Prostate gland (tissue), 2 donors: Measurements from ENCODE around the gene PDGFRB. TPM values are rescaled to one million over a fixed set of nuclear protein-coding genes. Genes with fewer than 3 reads are reported as not detected.
A peak's percentile ranks its signal among the peaks of the same experiment; 100 is the strongest.

ENCODE experiments used
- DNase-seq: peaks from one replicate; pipeline ENCODE4 v3.0.0-alpha.2; 2019; ENCODE audit warnings: low spot score
- H3K27ac ChIP-seq, 2 donors: fragments of 200-600 bp; sonication (generic); 2 replicates each; pipeline ENCODE4 v1.5.1; 2017 to 2019
- H3K27me3 ChIP-seq: fragments of 200-600 bp; sonication (generic); replicated peaks from 2 replicates; pipeline ENCODE4 v1.5.1; 2019; ENCODE audit not compliant: insufficient read depth
- H3K36me3 ChIP-seq, 2 donors: fragments of 200-600 bp; sonication (generic); 1 replicate in 1 of 2; 2 replicates in 1 of 2; pipeline versions ENCODE4 v1.5.1 to v1.8.1; 2017 to 2019
- H3K4me1 ChIP-seq: fragments of 200-600 bp; sonication (generic); replicated peaks from 2 replicates; pipeline ENCODE4 v1.5.1; 2019
- H3K4me3 ChIP-seq, 2 donors: fragments of 200-600 bp; sonication (generic); 2 replicates each; pipeline ENCODE4 v1.5.1; 2017 to 2019
- H3K9me3 ChIP-seq: fragments of 200-600 bp; sonication (generic); 2 replicates; pipeline ENCODE4 v1.5.1; 2017
- POLR2A ChIP-seq: fragments of 450-650 bp; IDR thresholded peaks from one replicate; pipeline ENCODE4 v1.6.1; 2016; ENCODE audit warnings: antibody characterized with exemption, mild to moderate bottlenecking
- POLR2AphosphoS5 ChIP-seq: sonication (generic); formaldehyde crosslinking; IDR thresholded peaks from one replicate; pipeline ENCODE4 v1.6.1; 2017; ENCODE audit warnings: antibody characterized with exemption
- WGBS: methylation state at CpG from one replicate; pipeline ENCODE4 v1.1.5; 2018; 5-methylcytosine and 5-hydroxymethylcytosine counted together
- intact Hi-C: fragments of 100-400 bp; cut with DNase I; formaldehyde crosslinking; loops from one replicate; pipeline ENCODE4 v1.14.2; 2022
- total RNA-seq, 2 donors: library from RNA; depleted of rRNA; stranded (reverse); fragments of >200 nt; gene quantifications; one replicate each; pipeline ENCODE4 v1.1.0, GENCODE V29; 2016
- TF ChIP-seq, protein P1 (sequence below), 4 experiments: fragments of 200-600 bp in 2 of 4; fragments of 450-650 bp in 2 of 4; sonication (generic) in 2 of 4; IDR thresholded peaks; 1 replicate in 3 of 4; 2 replicates in 1 of 4; pipeline ENCODE4 v1.5.1; 2016 to 2019; ENCODE audit warnings: antibody characterized with exemption in 4 of 4, mild to moderate bottlenecking in 2 of 4, moderate library complexity in 2 of 4

PDGFRB gene
- total RNA-seq, 2 donors from 2014 or later = 14.5 to 161 TPM

DNA sequence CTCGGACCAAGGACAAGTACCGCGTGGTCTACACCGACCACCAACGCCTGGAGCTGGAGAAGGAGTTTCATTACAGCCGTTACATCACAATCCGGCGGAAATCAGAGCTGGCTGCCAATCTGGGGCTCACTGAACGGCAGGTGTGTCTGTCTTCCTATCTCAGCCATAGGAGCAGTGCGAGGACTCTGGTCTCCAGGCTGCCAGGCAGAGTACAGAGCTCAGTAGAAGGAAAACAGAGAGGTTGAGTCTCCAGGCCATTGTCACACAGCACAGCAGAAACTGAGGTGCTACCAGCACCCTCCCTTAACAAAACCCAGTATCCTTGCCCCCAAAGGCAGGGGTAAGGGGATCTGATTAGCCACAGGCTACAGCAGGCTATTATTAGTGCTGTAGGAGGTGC is 27.1 kb upstream of the PDGFRB start:
- WGBS = 93% methylated on average over 10 of the region's 10 CpGs
- H3K27me3 ChIP-seq = no peaks in the 10 kb centered on the region
- no peaks in the 10 kb centered on the region for H3K4me1 ChIP-seq
- no peak for DNase-seq
- no peaks in the 10 kb centered on the region for H3K36me3 ChIP-seq
- H3K9me3 ChIP-seq = no peaks in the 10 kb centered on the region
- TF ChIP-seq, protein P1, sequence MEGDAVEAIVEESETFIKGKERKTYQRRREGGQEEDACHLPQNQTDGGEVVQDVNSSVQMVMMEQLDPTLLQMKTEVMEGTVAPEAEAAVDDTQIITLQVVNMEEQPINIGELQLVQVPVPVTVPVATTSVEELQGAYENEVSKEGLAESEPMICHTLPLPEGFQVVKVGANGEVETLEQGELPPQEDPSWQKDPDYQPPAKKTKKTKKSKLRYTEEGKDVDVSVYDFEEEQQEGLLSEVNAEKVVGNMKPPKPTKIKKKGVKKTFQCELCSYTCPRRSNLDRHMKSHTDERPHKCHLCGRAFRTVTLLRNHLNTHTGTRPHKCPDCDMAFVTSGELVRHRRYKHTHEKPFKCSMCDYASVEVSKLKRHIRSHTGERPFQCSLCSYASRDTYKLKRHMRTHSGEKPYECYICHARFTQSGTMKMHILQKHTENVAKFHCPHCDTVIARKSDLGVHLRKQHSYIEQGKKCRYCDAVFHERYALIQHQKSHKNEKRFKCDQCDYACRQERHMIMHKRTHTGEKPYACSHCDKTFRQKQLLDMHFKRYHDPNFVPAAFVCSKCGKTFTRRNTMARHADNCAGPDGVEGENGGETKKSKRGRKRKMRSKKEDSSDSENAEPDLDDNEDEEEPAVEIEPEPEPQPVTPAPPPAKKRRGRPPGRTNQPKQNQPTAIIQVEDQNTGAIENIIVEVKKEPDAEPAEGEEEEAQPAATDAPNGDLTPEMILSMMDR (IDR thresholded peaks at IDR 0.05) = no peak
- TF ChIP-seq POLR2AphosphoS5 (no peak), POLR2A (no peak)
- H3K27ac ChIP-seq = no peak overlapping the region
- H3K4me3 ChIP-seq = no peak overlapping the region
- intact Hi-C loops = no loop called here

DNA sequence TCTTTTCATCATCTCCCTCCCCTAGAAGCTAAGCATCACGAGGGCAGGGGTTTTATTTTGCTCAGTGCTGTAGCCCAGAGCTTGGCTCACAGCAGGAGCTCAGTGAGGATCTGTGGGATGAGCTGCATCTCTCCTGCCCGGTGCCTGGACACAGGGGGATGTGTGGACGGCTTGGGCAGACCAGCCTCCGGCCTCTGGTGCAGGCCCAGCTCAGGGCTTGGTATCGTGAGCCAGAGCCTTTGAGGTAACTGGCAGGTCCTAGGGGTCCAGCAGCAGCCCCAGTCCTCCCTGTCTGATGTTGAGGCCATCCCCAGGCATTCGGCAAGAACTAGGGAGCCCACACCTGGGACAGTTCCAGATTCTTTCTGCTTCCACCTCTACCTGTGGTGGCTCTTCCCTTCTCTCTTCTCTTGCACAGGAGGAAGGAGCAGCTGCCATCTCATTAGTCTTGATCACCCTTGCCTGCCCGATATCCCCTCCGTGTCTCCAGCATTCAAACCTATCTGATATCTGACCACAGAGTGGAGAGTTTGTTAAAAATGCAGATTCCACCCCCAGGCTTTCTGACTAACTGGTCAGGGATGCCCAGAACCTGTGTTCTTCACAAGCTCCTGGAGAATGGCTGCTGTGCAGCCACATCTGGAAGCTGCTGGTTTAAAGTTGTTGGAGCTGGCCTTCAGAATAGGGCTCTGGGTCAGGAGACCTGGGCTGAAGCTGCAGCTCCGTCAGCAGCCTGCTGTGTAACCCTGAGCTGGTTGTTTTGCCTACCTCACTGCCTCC is 26.3 kb upstream of the PDGFRB start:
- Histone ChIP-seq H3K27me3 (no peaks in the 10 kb centered on the region), H3K4me1 (no peaks in the 10 kb centered on the region), H3K4me3 (no peak overlapping the region), H3K36me3 (no peaks in the 10 kb centered on the region), H3K9me3 (no peaks in the 10 kb centered on the region), H3K27ac (peak overlapping the region in 1 of 2 donors; percentile 7)
- DNase-seq = no peak
- intact Hi-C loops = no loop called here
- 84% methylated on average over 7 of the region's 9 CpGs for WGBS
- TF ChIP-seq, protein P1 (IDR thresholded peaks at IDR 0.05) = no peak
- TF ChIP-seq POLR2AphosphoS5 (no peak), POLR2A (no peak)

DNA sequence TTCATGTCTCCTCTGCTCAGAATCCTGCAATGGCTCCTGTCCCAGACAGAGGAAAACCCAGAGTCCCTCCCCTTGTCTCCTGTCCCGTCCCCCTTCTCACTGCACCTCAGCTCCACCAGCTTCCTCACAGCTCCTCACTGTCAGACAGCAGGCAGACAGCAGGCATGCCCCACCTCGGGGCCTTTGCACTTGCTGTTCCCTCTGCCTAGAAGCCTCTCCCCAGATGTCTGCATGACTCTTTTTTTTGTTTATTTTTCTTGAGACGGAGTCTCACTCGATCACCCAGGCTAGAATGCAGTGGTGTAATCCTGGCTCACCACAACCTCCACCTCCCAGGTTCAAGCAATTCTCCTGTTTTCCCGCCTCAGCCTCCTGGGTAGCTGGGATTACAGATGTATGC is 25.4 kb upstream of the PDGFRB start:
- Histone ChIP-seq H3K4me1 (no peaks in the 10 kb centered on the region), H3K4me3 (no peak overlapping the region), H3K36me3 (no peaks in the 10 kb centered on the region), H3K9me3 (no peaks in the 10 kb centered on the region), H3K27me3 (no peaks in the 10 kb centered on the region), H3K27ac (peak overlapping the region; percentile 55 to 63)
- 52% methylated on average over 5 of the region's 5 CpGs for WGBS
- DNase-seq = no peak
- TF ChIP-seq POLR2A (no peak), POLR2AphosphoS5 (no peak)
- TF ChIP-seq, protein P1 (IDR thresholded peaks at IDR 0.05) = no peak
- intact Hi-C loops = no loop called here

DNA sequence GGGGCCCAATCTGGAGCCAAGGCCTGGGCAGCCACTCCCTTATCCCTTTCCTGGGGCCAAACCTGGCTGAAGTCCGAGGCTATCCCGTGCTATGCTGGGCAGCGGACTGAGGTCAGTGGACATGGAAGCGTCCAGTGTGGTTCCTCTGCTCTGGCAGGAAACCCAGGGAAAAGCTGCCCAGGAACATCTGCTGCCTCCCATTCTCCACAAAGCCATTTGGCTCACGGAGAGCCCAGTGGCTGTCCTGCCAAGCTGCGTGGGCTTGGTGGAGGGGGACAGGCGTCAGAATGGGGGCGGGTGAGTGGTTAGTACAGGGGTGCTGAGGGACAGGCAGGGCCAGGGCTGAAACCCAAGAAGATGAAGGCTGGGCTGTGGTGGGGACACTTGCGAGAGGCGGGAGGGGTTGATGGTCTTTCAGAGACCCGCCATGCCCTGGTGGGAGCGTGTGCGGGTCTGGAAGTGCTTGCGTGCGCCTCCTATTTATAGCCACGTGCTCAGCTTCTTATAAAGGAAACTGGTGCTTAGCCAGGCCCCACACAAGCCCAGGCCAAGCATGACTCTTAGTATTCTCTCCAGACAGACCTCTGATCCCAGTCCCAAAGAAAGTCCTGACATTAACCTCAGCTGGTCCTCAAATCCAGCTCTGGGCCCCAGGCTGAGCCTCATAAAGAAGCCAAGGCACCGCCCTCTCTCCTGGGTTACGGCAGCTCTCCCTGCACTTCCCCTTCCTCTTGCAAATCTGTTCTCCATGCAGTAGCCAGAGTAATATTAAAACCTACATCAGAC is 24.8 kb upstream of the PDGFRB start:
- TF ChIP-seq POLR2AphosphoS5 (peak; percentile 20), POLR2A (no peak)
- DNase-seq = no peak
- 59% methylated on average over 18 of the region's 18 CpGs for WGBS

DNA sequence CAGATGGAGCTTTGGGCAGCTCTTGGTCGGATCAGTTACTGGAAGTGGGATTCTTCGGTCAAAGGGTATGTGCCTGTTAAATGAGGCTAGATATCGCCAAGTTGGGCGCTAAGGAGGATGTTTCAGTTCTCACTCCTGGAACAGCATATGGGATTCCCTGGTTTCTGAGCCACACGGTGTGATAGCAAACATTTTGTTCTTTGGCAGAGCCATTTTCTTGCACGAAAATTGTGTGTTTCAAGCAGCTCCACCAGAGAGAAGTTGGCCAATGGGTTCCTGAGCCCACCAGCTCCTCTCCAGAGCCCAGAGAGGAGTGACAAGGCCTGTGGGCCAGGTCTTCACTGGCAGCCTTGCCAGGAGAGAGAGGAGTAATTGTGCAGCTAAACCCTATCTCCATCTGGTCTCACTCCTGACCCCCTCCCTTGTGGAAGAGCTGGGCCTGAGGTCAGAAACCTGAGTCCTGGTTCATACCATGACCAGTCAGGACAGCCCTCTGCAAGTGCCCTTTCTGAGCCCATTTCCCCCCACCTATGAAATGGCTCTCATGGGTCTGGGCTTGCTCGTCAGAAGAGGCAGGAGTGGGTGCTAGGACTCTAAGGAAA is 23.5 kb upstream of the PDGFRB start:
- TF ChIP-seq, protein P1 (IDR thresholded peaks at IDR 0.05) = no peak
- TF ChIP-seq POLR2AphosphoS5 (no peak), POLR2A (no peak)
- Histone ChIP-seq H3K27me3 (no peaks in the 10 kb centered on the region), H3K4me1 (no peaks in the 10 kb centered on the region), H3K36me3 (no peaks in the 10 kb centered on the region), H3K9me3 (no peaks in the 10 kb centered on the region), H3K4me3 (no peak overlapping the region), H3K27ac (peak overlapping the region; percentile 55 to 63)
- 83% methylated on average over 7 of the region's 7 CpGs for WGBS
- no peak for DNase-seq
- intact Hi-C loops = no loop called here

More for the DNA sequence above, 24.8 kb upstream of the PDGFRB start:
- Histone ChIP-seq H3K27me3 (no peaks in the 10 kb centered on the region), H3K9me3 (no peaks in the 10 kb centered on the region), H3K4me3 (no peak overlapping the region), H3K27ac (peak overlapping the region; percentile 55 to 63), H3K4me1 (no peaks in the 10 kb centered on the region), H3K36me3 (no peaks in the 10 kb centered on the region)
- intact Hi-C loops = no loop called here
